Measurements from ENCODE around the gene FES.
A peak's percentile ranks its signal among the peaks of the same experiment; 100 is the strongest.

DNA sequence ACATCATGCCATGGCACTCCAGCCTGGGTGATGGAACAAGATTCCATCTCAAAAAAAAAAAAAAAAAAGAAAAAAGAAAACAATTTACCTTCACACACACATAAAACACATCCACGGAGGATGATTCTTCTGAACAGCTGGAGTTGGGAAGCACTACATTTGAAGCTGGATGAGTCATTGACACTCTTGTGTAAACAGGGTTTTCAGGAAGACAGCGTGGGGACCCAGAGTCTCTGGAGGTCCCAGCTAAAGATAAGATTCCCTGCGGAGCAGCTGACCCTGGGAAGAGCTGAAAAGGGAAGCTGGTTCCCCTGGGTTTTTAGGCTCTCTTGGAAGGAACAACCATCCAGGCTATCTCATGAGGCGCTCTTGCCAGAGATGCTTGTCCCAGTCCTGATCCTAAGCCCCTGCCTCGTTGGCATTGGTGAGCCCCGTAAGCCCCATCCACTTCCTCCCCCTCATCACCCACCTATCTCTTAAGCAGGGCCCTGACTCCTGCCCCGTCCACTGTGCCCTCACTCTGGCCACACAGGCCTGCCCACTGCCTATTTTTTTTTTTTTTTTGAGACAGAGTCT, 47.9 kb upstream of the FES start:
- TF ChIP-seq POLR2AphosphoS5 (IDR thresholded peaks at IDR 0.05; ENCODE audit: low read depth, low read length) (no peak), SIN3A (IDR thresholded peaks at IDR 0.05; ENCODE audit: borderline replicate concordance, insufficient read depth, low read length) (peak; percentile 68; the same call in 1 of the 2 replicates), TAF1 (IDR thresholded peaks at IDR 0.05; ENCODE audit: borderline replicate concordance, insufficient read depth, low read length) (no peak)
- TF ChIP-seq, protein P1, sequence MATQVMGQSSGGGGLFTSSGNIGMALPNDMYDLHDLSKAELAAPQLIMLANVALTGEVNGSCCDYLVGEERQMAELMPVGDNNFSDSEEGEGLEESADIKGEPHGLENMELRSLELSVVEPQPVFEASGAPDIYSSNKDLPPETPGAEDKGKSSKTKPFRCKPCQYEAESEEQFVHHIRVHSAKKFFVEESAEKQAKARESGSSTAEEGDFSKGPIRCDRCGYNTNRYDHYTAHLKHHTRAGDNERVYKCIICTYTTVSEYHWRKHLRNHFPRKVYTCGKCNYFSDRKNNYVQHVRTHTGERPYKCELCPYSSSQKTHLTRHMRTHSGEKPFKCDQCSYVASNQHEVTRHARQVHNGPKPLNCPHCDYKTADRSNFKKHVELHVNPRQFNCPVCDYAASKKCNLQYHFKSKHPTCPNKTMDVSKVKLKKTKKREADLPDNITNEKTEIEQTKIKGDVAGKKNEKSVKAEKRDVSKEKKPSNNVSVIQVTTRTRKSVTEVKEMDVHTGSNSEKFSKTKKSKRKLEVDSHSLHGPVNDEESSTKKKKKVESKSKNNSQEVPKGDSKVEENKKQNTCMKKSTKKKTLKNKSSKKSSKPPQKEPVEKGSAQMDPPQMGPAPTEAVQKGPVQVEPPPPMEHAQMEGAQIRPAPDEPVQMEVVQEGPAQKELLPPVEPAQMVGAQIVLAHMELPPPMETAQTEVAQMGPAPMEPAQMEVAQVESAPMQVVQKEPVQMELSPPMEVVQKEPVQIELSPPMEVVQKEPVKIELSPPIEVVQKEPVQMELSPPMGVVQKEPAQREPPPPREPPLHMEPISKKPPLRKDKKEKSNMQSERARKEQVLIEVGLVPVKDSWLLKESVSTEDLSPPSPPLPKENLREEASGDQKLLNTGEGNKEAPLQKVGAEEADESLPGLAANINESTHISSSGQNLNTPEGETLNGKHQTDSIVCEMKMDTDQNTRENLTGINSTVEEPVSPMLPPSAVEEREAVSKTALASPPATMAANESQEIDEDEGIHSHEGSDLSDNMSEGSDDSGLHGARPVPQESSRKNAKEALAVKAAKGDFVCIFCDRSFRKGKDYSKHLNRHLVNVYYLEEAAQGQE (IDR thresholded peaks at IDR 0.05; ENCODE audit: insufficient read depth in 1 of 2, low read depth in 2 of 2, low read length in 2 of 2), result no peak
